Stimulated activated CD4-positive, alpha-beta T cell treated with anti-CD3 and anti-CD28 coated beads, Interleukin-1b, Interleukin-23, amount 100 ng/mL, for 48 hours (primary cell): Measurements from ENCODE around the gene BCAP31.
A peak's percentile ranks its signal among the peaks of the same experiment; 100 is the strongest.

ENCODE experiments used
- DNase-seq: peaks from one replicate; pipeline ENCODE4 v3.0.0-alpha.2; 2020

The BCAP31 gene

DNA sequence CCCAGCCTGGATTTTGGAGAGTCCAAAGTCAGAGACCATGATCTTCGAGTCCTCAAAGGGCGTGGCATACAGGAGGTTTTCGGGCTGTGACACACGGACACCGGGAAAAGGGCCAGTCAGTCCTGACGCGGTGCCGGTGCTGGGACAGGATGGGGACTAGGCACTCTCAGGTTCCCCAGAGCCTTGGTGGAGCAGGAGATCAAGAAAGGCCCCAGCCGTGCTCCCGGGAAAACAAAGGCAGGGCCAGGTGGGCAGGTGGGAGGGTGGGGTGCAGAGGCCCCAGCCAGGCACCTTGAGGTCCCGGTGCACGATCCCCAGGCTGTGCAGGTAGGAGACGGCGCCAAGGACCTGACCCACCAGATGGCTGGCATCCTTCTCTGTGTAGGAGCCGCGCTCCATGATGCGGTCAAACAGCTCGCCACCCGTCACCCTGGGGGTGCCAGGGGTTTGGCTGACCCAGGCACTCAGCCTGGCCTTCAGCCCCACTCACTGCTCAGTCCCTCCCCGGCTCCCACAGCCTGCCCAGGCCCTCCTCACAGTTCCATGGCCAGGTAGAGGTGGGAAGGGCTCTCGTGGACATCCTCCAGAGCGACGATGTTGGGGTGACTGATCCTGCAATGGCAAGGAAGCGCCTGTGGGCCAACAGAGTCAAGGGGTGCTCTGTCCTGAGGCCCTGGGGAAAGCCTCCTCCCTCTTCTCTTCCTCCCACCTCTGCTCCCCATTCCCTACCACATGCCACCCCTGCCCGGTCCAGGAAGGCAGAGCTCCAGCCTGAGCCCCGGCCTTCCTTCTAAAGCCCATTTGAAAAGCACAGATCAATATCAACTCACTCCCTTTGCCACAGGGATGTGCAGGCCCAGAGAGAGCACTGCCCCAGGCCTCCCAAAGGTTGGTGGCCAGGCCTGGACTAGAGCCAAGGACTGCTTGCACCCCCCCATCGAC, 52.3 kb downstream of the BCAP31 start:
- DNase-seq = no peak

DNA sequence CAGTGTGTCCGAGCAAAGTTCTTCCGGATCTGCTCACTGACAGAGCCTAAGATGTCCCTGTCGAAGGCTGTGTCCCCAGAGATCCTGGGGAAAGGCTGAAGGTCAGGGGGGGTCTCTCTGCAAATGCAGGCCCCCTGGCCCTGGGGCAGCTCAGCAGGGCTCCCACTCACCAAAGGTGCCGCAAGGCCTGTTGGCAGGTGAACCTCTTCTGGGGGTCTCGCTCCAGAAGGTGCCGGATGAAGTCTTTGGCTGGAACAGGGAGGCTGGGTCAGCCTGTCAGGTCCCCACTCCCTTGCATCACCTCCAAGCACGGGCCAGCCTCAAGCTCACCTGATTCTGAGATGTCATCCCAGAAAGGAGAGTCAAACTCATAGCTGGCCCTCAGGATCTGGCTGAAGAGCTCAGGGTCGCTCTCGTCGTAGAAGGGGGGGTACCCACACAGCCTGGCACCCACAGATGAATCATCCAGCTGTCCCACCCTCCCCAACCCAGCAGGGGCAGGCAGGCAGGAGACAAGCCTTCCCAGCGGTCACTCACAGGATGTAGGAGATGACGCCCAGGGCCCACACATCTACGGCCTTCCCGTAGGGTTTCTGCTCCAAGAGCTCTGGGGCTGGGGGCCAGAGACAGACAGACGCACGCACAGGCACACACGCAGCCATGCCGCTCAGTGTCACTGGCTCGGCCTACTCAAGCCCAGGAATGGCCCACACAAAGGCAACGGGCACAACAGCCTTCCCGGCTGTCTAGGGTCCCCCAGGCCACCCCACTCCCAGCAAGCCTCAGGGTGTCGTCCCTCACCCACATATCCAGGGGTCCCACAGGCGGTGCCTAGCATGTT, 53.2 kb downstream of the BCAP31 start:
- no peak for DNase-seq

DNA sequence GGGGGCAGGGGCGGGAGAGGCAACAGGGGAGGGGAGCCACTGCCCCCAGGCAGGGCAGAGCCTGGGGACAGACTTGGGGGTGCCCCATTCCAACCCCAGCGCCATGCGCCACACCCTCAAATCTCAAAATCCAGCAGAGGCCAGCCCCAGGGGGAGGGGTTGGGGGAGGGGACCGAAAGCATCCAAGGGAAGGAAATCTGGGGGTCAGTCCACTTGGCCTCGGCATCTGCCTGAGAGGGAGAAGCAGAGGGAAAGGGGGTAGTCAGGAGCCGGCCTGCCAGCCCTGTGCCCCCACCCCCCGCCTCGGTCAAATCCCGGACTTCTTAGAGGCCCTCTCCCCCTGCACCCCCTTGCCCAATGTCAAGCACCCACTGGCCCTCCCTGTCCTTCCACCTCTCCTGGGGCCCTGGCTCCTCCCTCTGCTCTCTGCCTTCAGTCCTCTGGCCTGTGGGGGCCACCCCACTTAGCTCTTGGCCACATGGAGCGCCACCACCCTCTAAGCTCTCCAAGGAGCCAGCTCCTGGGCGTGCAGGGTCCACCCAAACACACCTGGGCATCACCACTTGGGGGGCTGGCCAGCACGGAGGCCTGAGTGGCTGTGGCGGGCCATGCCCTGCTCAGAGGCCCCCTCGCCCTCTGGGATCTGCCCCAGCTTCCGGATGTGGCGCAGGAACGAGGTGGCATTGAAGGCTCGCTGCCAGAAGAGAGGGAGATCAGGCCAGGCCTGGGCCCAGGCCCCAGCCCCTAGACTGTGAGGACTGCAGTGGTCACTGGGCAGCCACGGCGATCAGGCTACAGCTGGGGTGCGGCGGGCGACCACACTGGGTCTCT, 54.1 kb downstream of the BCAP31 start:
- DNase-seq = no peak

DNA sequence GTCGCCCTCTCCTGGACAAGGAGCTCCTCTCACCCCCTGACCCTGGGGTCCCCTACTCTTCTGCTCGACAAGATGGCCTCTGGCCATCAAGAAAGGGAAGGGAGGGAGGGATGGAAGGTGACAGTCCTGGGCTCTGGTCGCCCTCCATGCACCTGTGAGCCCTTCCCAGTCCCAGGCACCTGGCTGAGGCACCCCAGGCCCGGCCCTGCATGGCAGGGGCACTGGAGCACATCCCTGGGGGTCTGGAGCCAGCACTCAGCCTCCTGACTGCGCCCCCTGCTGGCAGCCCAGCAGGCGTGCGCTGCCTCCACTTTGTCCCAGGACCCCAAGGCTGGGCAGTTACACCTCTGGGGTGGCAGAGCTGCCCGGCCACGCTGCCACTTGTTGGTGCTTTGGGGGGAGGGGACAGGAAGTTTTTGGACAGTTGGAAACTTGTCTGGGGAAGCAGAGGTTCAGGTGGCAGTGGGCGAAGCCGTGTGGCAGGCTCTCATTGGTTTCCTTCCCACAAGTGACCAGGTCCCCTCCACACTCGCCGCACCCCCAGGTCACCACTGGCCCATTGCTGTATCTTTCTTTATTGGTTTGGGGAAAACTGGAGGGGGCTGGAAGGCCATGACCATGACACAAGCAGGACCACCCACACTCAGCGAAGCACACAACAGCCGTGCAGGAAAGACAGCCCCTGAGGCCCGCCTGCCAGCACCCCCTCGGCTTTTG, 54.9 kb downstream of the BCAP31 start:
- DNase-seq = no peak

GRCh38 chrX:153668423-153669173, 55.6 kb downstream of the BCAP31 start:
- DNase-seq = no peak

DNA sequence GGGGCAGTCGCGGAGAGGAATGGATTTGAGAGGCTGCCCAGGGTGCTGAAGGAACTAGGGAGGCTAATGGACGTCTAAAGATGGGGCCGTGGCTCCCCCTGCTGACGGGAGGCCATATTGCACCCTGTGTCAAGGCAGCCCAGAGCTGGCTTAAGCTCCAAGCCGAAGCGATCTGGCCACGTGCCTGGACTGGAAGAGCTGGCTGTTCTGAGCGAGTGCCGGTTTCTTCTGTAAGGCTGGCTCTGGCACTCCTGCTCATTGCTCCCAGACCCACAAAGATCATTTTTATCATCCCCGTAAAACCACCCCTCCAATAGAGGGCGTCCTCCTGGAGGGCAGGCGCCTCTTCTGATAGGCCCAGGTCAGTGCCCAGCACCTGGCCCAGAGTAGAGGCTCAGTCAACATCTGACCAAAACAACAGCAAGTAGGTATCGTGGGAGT, 56.2 kb downstream of the BCAP31 start:
- peak; percentile 78 for DNase-seq

DNA sequence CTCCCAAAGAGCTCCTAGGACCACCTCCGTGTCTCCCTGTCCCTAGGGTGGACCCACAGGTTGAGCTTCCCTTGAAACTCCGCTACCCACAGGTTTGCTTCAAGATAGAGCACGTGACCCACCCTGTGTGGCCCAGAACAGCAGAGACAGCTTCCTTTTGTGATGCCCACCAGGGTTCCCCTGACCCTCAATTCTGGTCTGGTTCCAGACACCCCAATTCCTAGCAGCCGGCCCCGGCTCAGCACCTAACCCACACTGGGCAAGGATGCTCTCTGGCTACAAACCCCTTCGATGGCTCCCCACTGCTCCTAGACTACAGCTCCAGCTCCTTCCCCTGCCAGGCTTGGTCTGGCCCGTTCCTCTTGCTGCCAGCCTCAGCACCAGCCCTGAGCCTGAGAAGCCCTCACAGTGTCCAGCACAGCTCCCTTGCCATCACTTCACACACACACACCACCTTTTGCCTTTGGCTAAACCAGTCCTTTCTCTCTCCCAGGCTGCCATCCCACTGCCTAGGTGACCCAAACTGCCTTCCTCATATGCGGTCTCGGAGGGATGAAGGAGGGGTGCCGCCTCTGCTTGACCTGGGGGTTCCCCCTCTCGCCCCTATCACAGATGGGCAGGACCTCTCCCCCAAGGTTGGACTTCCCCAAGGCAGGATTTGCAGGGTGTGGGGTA, 56.8 kb downstream of the BCAP31 start:
- DNase-seq = no peak

- DNase-seq = no peak
Observed at GRCh38 chrX:153665726-153666306, 58.4 kb downstream of the BCAP31 start.

GRCh38 chrX:153662266-153662665, 61.9 kb downstream of the BCAP31 start:
- DNase-seq = peak; percentile 36

- DNase-seq = no peak
Observed at GRCh38 chrX:153659268-153659667, 64.9 kb downstream of the BCAP31 start.

DNA sequence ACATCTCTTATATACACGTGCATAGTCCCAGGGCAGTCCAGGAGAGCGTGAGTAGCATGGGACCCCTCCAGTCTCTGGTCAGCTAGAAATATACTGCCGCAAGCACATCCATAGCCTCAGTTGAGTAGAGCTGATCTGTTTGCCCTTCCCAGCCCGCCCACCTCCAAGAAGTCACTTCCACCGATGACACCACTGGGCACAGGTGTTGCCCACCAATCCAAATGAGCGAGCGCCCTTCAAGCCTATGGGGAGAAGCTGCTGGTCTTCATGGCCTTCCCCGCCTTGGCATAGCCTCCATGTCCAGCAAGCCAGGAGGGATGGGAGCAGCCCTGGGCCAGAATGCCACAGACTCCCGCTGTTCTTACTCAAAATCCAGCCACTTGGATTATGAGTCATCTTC, 67.0 kb downstream of the BCAP31 start:
- no peak for DNase-seq

GRCh38 chrX:153653556-153653955, 70.6 kb downstream of the BCAP31 start:
- DNase-seq = no peak

DNA sequence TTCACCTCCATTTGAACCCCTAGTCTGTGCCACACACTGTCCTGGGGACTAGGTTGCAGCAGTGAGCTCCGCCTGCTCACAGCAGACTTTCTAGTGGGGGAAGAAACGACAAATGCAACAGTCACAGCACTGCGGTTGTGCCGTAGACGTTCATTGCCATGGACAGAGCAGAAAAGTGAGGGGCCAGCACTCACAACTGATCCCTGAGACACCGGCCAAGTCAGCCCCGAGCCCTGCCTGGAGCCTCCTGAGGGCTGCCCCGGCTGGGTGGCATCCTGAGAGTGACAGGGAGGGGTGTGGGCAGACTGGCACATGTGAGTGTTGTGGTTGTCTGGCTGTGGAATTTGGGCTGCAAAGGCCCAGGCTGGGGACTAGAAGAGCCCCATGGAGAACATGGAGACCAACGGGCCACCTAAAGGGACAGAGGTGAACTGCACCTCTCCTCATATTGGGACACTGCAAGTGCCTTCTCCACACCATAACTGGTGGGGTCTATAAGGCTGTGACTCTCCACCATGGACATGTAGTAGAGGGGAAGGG, 72.6 kb downstream of the BCAP31 start:
- DNase-seq = no peak

GRCh38 chrX:153650959-153651358, 73.2 kb downstream of the BCAP31 start:
- no peak for DNase-seq
